ENCODE results near the gene C5orf15. TPM values are rescaled to one million over a fixed set of nuclear protein-coding genes. Genes with fewer than 3 reads are reported as not detected.

C5orf15 gene
- total RNA-seq, result 35.1 TPM

DNA sequence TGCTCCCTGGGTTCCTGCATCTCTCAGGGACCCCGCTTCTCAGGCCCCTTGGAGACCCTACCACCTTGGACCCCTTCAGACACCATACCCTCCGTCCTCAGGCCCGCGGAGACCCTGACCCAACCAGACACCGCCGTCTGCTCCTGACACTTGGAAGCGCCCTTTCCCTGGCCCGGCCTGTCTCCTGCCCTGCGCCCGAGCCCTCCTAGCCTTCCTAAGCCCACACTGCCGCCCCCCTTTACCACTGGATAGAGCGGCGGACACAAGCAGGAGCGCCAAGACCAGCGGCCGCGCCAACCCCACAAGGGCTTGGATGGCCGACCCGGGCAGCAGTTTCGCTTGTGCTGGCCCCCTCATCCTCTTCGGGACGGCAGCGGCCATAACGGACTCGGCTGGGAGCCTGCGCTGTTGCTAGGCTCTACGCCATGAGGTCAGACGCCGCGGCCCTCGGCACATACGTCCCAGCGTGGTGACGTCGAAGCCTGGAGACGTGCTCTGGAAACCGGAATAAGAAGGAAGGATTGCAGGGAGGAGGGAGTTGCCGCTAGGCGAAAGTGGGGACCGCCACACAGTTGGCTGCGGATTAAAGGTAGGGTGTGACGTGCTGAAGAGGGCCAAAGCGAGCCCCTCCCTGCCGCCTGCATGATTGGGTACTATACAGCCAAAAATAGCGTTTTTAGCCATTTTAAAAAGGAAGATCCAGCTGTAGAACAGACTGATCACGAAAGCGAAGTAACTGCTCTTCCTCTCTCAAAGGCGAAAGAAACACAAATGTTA is at the start of gene C5orf15:
TSS of gene C5orf15 (minus strand) at position 422 of the 777 bp plus-strand sequence. CDS start at position 381, 41 bp downstream.

DNA sequence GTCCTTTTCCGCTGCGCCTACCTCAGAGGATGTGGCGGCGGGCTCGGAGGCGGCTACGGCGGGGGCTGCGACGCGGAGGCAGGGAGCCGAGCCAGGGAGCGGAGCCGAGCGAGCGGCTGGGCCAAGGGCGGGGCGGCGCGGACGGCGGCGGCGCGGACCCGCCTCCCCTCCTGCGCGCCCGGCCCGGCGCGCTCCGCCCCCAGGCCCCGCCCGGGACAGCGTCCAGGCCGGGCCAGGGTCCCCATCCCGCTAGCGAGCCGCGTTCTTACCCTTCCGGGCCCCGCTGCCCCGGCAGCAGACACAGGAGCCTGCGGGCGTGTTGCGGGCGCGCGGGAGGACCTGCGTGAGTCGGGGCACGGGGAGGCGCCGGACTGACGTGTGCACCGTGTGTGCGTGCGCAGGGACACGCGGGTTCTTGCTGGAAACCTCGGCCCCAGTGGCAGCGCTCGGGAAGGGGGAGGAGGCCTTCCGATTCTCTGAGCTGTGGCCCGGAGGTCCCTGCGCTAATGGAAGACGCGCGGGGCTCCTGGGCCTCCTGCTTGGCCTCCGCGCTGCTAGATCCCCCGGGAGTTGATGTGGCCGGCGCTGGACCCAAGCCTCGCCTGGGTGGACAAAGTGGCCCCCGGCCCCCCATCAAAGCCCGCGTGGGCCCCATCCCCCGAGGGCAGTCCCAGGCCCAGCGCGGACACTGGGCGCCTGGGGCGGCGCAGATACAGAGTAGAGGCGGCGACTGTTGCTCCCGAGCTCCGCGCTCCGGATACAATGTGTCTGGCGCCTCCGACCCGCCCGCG is 36.4 kb upstream of the C5orf15 start, which contains the start of gene VDAC1:
TSS of gene VDAC1 (minus strand) at position 350 of the 791 bp plus-strand sequence. CDS start 11,963 bp downstream, outside the sequence.

Other genes starting within 250 kb of the C5orf15 start
- 167 TPM for gene VDAC1, start 36.4 kb upstream of the C5orf15 start, total RNA-seq
- gene TCF7, start 146.1 kb upstream of the C5orf15 start, total RNA-seq, result 1.6 TPM
- 126 TPM for gene SKP1, start 208.3 kb upstream of the C5orf15 start, total RNA-seq